Prostate gland (tissue), 2 donors: ENCODE results near the gene PLRG1. TPM values are rescaled to one million over a fixed set of nuclear protein-coding genes. Genes with fewer than 3 reads are reported as not detected.

Experiments
- DNase-seq: peaks from one replicate; pipeline ENCODE4 v3.0.0-alpha.2; 2019; ENCODE audit warnings: low spot score
- H3K27ac ChIP-seq, 2 donors: fragments of 200-600 bp; sonication (generic); 2 replicates each; pipeline ENCODE4 v1.5.1; 2017 to 2019
- H3K27me3 ChIP-seq: fragments of 200-600 bp; sonication (generic); replicated peaks from 2 replicates; pipeline ENCODE4 v1.5.1; 2019; ENCODE audit not compliant: insufficient read depth
- H3K36me3 ChIP-seq, 2 donors: fragments of 200-600 bp; sonication (generic); 1 replicate in 1 of 2; 2 replicates in 1 of 2; pipeline versions ENCODE4 v1.5.1 to v1.8.1; 2017 to 2019
- H3K4me1 ChIP-seq: fragments of 200-600 bp; sonication (generic); replicated peaks from 2 replicates; pipeline ENCODE4 v1.5.1; 2019
- H3K4me3 ChIP-seq, 2 donors: fragments of 200-600 bp; sonication (generic); 2 replicates each; pipeline ENCODE4 v1.5.1; 2017 to 2019
- H3K9me3 ChIP-seq: fragments of 200-600 bp; sonication (generic); 2 replicates; pipeline ENCODE4 v1.5.1; 2017
- CTCF ChIP-seq, 4 experiments: fragments of 200-600 bp in 2 of 4; fragments of 450-650 bp in 2 of 4; sonication (generic) in 2 of 4; IDR thresholded peaks; 1 replicate in 3 of 4; 2 replicates in 1 of 4; pipeline ENCODE4 v1.5.1; 2016 to 2019; ENCODE audit warnings: antibody characterized with exemption in 4 of 4, mild to moderate bottlenecking in 2 of 4, moderate library complexity in 2 of 4
- POLR2A ChIP-seq: fragments of 450-650 bp; IDR thresholded peaks from one replicate; pipeline ENCODE4 v1.6.1; 2016; ENCODE audit warnings: antibody characterized with exemption, mild to moderate bottlenecking
- POLR2AphosphoS5 ChIP-seq: sonication (generic); formaldehyde crosslinking; IDR thresholded peaks from one replicate; pipeline ENCODE4 v1.6.1; 2017; ENCODE audit warnings: antibody characterized with exemption
- WGBS: methylation state at CpG from one replicate; pipeline ENCODE4 v1.1.5; 2018; 5-methylcytosine and 5-hydroxymethylcytosine counted together
- intact Hi-C: fragments of 100-400 bp; cut with DNase I; formaldehyde crosslinking; loops from one replicate; pipeline ENCODE4 v1.14.2; 2022
- total RNA-seq, 2 donors: library from RNA; depleted of rRNA; stranded (reverse); fragments of >200 nt; gene quantifications; one replicate each; pipeline ENCODE4 v1.1.0, GENCODE V29; 2016

PLRG1 gene
- total RNA-seq, 2 donors from 2014 or later: 28.2 to 48.3 TPM

- Histone ChIP-seq H3K36me3 (no peaks in the 10 kb centered on the region), H3K9me3 (no peaks in the 10 kb centered on the region), H3K27me3 (no peaks in the 10 kb centered on the region), H3K4me1 (no peaks in the 10 kb centered on the region), H3K27ac (no peak overlapping the region), H3K4me3 (no peak overlapping the region)
- WGBS: 83% methylated on average over 6 of the region's 6 CpGs
- no peak for DNase-seq
- intact Hi-C loops: no loop called here
- TF ChIP-seq POLR2AphosphoS5 (no peak), POLR2A (no peak), CTCF (IDR thresholded peaks at IDR 0.05) (no peak)
Measured at GRCh38 chr4:154502111-154502510, 48.1 kb downstream of the PLRG1 start.

- H3K36me3 ChIP-seq: no peaks in the 10 kb centered on the region
- 63% methylated on average over 5 of the region's 5 CpGs for WGBS
- no peaks in the 10 kb centered on the region for H3K27me3 ChIP-seq
- TF ChIP-seq POLR2AphosphoS5 (no peak), CTCF (IDR thresholded peaks at IDR 0.05) (no peak), POLR2A (no peak)
- H3K4me3 ChIP-seq: no peak overlapping the region
- H3K27ac ChIP-seq: no peak overlapping the region
- intact Hi-C loops: no loop called here
- H3K4me1 ChIP-seq: no peaks in the 10 kb centered on the region
- H3K9me3 ChIP-seq: no peaks in the 10 kb centered on the region
- DNase-seq: no peak
Measured at GRCh38 chr4:154497889-154498288, 52.3 kb downstream of the PLRG1 start.

- Histone ChIP-seq H3K4me1 (no peaks in the 10 kb centered on the region), H3K9me3 (no peaks in the 10 kb centered on the region), H3K27ac (no peak overlapping the region), H3K4me3 (no peak overlapping the region), H3K27me3 (no peaks in the 10 kb centered on the region), H3K36me3 (no peaks in the 10 kb centered on the region)
- WGBS: 99% methylated on average over 2 of the region's 2 CpGs
- DNase-seq: no peak
- intact Hi-C loops: no loop called here
- TF ChIP-seq POLR2A (no peak), CTCF (IDR thresholded peaks at IDR 0.05) (no peak)
Measured at GRCh38 chr4:154495867-154496266, 54.3 kb downstream of the PLRG1 start.

- no peak for TF ChIP-seq CTCF (IDR thresholded peaks at IDR 0.05)
- no peak for TF ChIP-seq POLR2A
- TF ChIP-seq POLR2AphosphoS5: no peak
- intact Hi-C loops: no loop called here
- DNase-seq: no peak
- Histone ChIP-seq H3K4me3 (no peak overlapping the region), H3K27ac (no peak overlapping the region), H3K36me3 (no peaks in the 10 kb centered on the region), H3K27me3 (peaks cover 3% of the 10 kb centered on the region), H3K4me1 (no peaks in the 10 kb centered on the region), H3K9me3 (no peaks in the 10 kb centered on the region)
- WGBS: 44% methylated on average over 16 of the region's 16 CpGs
Measured at GRCh38 chr4:154492288-154492687, 57.9 kb downstream of the PLRG1 start.

DNA sequence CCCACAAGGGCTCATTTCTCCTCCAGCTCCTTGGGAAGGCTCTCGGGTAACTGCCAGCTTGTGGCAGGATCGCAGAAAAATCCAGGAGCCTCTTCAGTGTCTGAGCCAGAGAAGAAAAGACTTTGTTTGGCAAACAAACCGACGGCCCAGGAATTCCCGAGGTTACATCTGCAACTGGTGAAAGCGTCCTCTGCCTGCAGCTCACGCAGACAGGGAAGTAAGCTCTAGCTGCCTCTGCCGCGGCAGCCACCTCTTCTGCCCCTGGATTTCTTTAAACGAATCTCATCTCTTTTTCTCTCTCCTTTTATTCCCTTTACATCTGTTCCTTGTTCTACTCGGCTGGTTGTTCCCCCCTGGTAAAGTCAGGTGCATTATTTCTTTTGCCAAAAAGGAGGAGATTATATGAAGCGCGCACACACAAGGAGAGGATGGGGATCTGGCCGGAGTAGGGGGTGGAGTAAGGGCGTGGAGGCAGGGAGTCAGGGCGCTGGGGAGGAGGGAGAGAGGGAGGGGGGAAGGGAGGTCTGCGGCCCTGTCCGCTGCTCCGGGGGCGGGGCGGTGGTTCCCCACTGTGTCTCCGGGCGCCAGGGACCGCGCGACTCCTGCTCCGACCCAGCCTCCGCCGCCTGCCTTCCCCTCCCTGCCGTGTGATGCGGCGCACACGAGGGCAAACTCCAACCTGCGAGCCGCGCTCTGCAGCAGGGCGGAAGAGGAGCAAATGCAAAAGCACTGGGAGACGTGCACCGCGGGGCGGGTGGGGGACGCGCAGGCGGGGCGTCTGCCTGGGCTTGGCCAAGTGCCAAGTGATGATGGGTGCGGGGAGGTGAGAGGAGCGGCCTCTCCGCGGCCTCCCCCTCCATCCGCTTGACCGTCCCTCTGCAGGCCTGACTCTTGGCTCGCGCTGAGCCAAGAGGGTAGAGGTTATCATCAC, 58.6 kb downstream of the PLRG1 start, which contains the start of gene DCHS2:
TSS of gene DCHS2 (minus strand) at position 459 of the 931 bp plus-strand sequence. CDS start at position 15, 444 bp downstream.
- WGBS: 1% methylated on average over 52 of the region's 53 CpGs

More for the DNA sequence above, 58.6 kb downstream of the PLRG1 start, which contains the start of gene DCHS2:
- H3K4me1 ChIP-seq: no peaks in the 10 kb centered on the region
- H3K4me3 ChIP-seq: peak within 1 kb of the TSS; percentile 25 to 28
- H3K27ac ChIP-seq: peak within 1 kb of the TSS in 1 of 2 donors; percentile 26
- intact Hi-C loops: no loop called here
- DNase-seq: no peak
- TF ChIP-seq CTCF (IDR thresholded peaks at IDR 0.05) (no peak), POLR2AphosphoS5 (no peak), POLR2A (no peak)
- no peaks in the 10 kb centered on the region for H3K36me3 ChIP-seq
- peaks cover 3% of the 10 kb centered on the region for H3K27me3 ChIP-seq
- no peaks in the 10 kb centered on the region for H3K9me3 ChIP-seq
